PFSK-1 (cell line): ENCODE results near the gene ALG9.

Source experiments
- FOXP2 ChIP-seq: optimal IDR thresholded peaks from 2 replicates; pipeline ENCODE3; 2011; ENCODE audit warnings: borderline replicate concordance, control low read depth, inconsistent platforms; ENCODE audit not compliant: insufficient read depth; ENCODE audit errors: extremely low read length, extremely low read depth
- POLR2AphosphoS5 ChIP-seq: IDR thresholded peaks from 2 replicates; pipeline ENCODE4 v1.6.1; 2012; ENCODE audit warnings: low read depth, mild to moderate bottlenecking, control low read depth, low read length, moderate library complexity
- REST ChIP-seq, 2 experiments: IDR thresholded peaks; 2 replicates each; pipeline versions ENCODE4 v1.6.1 to v1.8.0; 2011 to 2012; ENCODE audit warnings: low read depth in 2 of 2, low read length in 2 of 2, control low read depth in 1 of 2, inconsistent platforms in 1 of 2, mild to moderate bottlenecking in 1 of 2, moderate library complexity in 1 of 2; ENCODE audit not compliant: insufficient read depth in 1 of 2
- SIN3A ChIP-seq: IDR thresholded peaks from 2 replicates; pipeline ENCODE4 v1.6.1; 2012; ENCODE audit warnings: mild to moderate bottlenecking, low read length, moderate library complexity, borderline replicate concordance; ENCODE audit not compliant: insufficient read depth
- TAF1 ChIP-seq: IDR thresholded peaks from 2 replicates; pipeline ENCODE4 v1.6.1; 2012; ENCODE audit warnings: low read length, control low read depth, borderline replicate concordance; ENCODE audit not compliant: insufficient read depth

ALG9 gene

GRCh38 chr11:111812211-111812610 is 59.2 kb downstream of the ALG9 start:
- no peak for TF ChIP-seq POLR2AphosphoS5
- TF ChIP-seq FOXP2: no peak
- TF ChIP-seq SIN3A: no peak
- TF ChIP-seq TAF1: no peak
- TF ChIP-seq REST (IDR thresholded peaks at IDR 0.05; ENCODE audit: insufficient read depth in 1 of 2, low read depth in 2 of 2, low read length in 2 of 2): no peak

GRCh38 chr11:111811445-111811844 is 59.9 kb downstream of the ALG9 start:
- no peak for TF ChIP-seq FOXP2
- TF ChIP-seq REST (IDR thresholded peaks at IDR 0.05; ENCODE audit: insufficient read depth in 1 of 2, low read depth in 2 of 2, low read length in 2 of 2): no peak
- TF ChIP-seq POLR2AphosphoS5: no peak
- no peak for TF ChIP-seq TAF1
- TF ChIP-seq SIN3A: no peak

GRCh38 chr11:111808834-111809233 is 62.5 kb downstream of the ALG9 start:
- no peak for TF ChIP-seq TAF1
- no peak for TF ChIP-seq SIN3A
- TF ChIP-seq REST (IDR thresholded peaks at IDR 0.05; ENCODE audit: insufficient read depth in 1 of 2, low read depth in 2 of 2, low read length in 2 of 2): no peak
- TF ChIP-seq FOXP2: no peak
- no peak for TF ChIP-seq POLR2AphosphoS5

GRCh38 chr11:111808063-111808588 is 63.3 kb downstream of the ALG9 start:
- TF ChIP-seq SIN3A: no peak
- TF ChIP-seq TAF1: no peak
- no peak for TF ChIP-seq FOXP2
- TF ChIP-seq REST (IDR thresholded peaks at IDR 0.05; ENCODE audit: insufficient read depth in 1 of 2, low read depth in 2 of 2, low read length in 2 of 2): no peak
- TF ChIP-seq POLR2AphosphoS5: no peak

GRCh38 chr11:111807076-111807475 is 64.3 kb downstream of the ALG9 start:
- TF ChIP-seq REST (IDR thresholded peaks at IDR 0.05; ENCODE audit: insufficient read depth in 1 of 2, low read depth in 2 of 2, low read length in 2 of 2) (no peak), TAF1 (no peak), FOXP2 (no peak), SIN3A (no peak), POLR2AphosphoS5 (no peak)
